KG1 (cell line): Measurements from ENCODE around the gene PROSER3.

Experiments
- DNase-seq: peaks from one replicate; lab custom pipeline; 2025; lab: John Stamatoyannopoulos, UW

The PROSER3 gene

DNA sequence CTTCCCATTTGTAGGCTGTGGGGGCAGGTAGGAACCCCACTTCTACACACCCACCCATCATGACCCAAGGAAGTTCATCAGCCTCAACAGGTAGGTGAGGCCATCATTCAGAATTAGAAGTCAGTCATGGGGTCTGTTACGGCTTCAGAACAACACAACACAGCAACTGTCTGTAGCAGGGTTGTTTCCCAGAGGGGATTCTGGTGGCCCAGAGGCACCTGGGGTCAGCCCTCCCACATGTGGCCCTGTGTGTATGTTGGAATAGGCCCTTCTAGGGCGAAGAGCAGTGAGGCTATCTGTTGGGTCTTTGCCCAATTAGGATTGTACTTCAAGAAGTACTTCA is 19.1 kb upstream of the PROSER3 start:
- DNase-seq, result no peak

DNA sequence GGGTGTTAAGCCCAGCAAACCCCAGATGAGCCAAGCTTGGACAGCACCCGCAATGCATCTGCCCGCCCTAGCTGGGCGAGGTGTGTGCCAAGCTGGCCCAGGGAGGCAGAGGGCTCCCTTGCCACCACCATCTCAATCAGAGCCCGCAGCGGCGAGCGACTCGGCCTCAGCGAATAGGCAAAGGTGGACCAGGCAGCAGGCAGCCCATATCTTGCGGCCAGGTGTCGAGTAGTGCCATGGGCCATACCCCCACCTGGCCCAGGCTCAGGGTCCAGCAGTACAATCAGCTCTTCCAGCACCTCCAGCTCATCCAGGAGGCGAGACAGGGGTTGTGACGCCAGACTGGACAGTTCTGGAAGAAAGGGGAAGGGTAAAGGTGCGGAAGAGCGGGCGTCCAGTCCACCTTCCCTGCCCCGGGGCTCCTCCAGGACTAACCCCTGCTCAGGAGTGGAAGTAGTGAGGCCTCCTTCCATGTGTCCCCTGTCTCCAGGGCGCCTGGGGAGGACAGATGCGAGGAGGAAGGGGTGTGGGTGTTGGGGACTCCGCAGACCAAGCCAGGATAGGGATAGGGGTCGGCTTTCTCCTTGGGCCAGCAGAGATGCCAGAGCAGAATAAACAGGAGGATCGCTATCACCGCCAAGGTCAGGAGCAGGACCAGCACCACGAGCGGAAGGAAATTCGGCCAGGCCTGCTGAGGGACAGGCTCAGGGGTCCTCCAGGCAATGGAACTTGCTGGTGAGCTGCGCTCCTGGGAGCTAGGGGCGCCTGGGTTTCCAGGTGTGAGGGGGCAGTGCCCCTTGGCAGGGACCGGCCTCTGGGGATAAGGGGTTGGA is 18.5 kb upstream of the PROSER3 start:
- no peak for DNase-seq

DNA sequence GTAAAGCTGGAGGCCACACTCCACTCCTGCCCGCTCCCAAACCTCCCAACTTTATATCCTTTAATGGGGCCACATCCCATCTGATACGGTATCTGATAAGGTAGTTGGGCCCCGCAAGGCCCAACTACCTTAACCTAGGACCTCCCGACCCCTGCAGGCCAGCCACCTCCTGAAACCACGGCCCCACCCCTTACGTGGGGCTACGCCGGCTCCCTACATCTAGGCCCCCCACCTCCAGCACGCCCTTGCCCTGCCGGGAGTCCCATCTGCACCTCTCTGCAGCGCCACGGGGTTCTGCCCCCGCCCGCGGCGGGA is 17.9 kb upstream of the PROSER3 start:
- no peak for DNase-seq

DNA sequence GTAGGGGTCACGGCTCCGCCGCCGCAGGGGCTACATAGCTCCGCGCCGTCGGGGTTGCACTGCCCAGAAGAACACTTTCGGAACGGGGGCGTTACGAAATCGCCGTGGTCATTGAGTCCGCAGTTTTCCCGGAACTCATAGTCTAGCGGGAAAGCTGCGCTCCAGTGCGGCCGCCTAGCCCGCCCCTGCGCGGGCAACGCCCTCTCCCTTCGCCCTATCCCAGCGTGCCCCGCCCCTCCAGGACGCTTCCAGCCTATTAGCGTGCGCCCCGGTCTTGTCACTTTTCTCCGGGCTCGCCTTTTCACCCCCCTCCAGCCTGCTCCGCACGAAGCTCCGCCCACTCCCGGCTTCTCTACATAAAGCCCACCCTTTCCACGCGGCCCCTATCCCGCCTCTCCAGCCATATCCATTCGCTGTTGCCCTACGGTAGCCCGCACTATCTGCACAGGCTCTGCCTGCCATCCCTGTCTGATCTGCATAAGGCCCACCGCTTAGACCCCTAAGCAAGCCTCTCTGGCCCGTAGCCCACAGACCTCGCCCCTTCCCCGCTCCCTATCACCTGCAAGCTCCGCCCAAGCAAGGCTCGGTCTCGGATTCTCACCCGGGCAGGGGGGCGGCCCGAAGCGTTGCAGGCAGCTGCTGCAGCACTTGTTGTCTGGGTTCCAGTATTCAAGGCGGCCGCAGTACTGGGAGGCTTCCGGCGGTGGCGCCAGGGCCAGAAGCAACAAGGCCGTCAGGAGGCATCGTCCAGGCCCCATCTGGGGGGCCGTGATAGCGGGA is 17.4 kb upstream of the PROSER3 start:
- DNase-seq, result peak; percentile 84

DNA sequence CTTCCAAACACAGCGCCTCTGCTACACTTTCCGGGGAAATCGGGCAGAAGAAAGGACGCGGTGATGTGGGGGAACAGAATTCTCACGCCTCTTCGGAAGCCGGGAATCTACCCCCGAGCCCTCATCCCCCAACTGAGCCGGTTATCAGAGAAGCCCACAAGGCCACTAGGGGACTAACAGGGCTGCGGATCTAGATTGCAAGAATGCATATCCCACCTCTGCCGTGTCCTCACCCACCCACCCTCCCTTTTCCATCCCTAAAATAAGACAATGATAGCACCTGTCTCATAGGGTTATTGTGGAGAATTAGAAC is 16.8 kb upstream of the PROSER3 start:
- no peak for DNase-seq

DNA sequence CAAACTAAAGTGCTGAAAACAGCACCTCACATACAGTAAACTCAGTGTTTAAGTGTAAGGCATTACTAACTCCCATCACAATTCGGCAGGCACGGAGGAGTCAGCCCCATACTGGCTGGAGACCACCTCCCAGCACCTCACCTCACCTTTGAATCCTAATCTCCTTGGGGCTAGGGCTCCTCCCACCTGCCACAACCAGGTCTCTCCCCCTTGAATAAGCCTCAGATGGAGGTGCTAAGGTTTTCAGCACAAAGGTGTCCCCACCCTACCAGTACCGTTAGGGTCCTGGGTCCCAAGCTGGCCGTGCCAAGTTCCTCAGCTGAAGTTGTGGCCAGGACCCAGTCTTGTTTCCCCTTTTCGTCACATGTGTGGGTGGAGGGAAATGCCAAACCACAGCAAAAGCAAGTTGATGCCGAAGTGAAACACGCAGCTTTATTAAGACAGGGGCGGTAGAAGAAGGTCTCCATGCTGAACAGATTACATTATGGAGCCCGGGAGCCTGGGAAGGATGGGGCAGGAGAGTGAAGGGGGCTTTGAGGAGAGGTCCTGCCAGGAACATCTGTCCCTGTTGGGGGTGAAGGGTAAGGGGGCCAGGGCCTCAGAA is 15.8 kb upstream of the PROSER3 start, which contains the start of gene IGFLR1:
TSS of gene IGFLR1 (minus strand) at position 332 of the 604 bp plus-strand sequence. CDS start 1,272 bp downstream, outside the sequence.
- DNase-seq, result no peak

DNA sequence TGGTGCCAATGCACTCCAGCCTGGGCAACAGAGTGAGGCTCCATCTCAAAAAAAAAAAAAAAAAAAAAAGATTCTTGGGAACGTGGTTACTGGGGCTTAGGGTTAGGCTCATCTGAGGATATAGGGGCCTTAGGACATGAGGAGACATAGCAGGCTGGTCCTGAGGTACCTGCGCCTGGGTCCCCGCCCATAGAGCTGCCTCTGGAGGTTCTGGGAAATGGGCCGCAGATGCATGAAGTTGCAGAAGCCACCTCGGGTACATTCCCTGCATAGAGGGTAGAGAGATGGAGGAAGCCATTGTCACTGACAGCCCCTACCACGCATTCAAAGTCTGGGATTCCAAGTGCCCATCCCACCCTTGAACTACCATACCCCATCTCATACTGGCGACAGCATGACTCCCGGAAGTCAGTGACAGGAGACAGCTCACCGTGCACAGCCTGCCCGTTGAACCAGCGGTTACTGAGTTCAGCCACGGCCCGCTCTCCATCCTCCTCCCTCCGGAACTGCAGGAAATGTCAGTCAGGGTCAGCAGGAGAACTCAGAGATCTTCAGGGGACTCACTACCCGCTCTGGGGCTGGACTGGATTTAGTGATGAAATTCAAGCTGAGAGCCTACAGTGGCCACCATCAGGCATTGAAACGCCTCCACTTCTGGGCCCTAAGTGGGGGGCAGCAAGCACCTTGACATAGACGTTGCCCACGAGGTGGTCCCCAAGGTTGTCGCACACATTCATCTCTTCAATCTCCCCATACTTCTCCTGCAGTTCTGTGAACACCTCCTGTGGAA is 14.1 kb upstream of the PROSER3 start:
- DNase-seq, result no peak

DNA sequence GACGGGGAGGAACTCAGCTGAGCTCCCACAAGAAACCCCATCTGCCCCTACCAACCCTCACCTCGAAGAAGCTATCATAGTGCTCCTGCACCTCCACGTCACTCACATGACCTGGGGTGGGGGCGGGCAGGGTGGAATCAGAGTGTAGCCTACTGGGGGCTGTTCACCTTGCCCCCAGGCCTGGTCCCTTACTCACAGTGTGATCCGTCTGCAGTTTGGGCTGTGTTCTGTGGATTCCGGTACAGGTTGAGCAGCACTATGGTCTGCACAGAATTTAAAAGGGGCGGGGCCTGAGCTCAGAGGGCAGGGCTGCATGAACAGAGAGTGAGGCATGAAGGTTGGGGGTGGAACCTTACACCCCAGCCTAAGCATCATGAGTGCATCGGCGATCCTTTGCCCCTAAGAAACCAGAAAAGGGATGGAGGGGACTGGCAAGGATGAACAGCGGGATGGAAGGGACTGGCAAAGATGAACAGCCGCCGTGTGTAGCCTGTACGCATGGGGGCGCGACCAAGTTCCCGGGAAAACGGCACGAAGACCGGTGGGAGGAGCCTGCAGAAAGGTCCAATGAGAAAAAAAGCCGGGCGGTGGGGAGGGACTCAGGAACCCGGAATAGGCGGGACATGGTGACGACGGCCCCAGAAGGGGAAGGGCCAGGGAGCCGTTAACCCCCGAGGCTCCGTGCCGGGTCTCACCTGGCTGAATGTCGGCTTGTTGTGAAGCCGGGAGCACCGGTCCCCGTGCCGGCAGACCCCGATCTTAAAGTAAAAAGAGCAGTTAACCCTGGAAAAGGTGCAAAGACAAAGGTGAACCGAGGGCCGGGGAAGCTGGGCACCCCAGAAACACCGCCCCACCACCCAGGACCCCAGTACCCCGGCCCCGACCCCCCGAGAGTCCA is 13.3 kb upstream of the PROSER3 start:
- peak; percentile 49 for DNase-seq

DNA sequence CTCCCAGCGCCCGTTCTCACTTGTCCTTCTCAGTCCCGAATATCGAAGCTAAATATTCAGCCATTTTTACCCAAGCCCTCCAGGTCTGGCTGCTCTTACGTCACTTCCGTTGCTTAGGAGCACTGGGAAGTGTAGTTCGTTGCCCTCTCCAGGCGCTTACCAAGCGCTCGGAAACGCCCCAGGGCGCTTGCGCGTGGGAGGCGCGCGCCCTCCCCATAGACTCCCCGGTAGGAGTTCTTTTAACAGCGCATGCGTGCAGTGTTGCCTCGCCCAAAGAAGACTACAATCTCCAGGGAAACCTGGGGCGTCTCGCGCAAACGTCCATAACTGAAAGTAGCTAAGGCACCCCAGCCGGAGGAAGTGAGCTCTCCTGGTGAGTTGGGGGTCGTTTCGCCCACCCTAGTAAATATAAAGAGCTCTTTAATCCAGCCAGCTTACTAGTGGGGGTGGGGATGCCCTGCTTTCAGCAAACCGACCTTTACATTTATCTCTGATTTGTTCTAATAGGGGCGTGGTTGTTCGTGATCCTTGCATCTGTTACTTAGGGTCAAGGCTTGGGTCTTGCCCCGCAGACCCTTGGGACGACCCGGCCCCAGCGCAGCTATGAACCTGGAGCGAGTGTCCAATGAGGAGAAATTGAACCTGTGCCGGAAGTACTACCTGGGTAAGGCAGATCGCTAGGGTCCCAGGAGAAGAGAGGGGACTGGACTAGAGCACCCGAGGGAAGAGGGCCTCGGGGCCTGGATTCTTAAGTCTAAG is 12.5 kb upstream of the PROSER3 start, which contains the start of the genes PSENEN and U2AF1L4:
TSS of gene PSENEN (plus strand) at position 324 of the 759 bp plus-strand sequence. CDS start at position 604, 280 bp downstream.
TSS of gene U2AF1L4 (minus strand) at position 91 of the 759 bp plus-strand sequence. CDS start at position 64, 27 bp downstream.
- DNase-seq, result peak; percentile 95

DNA sequence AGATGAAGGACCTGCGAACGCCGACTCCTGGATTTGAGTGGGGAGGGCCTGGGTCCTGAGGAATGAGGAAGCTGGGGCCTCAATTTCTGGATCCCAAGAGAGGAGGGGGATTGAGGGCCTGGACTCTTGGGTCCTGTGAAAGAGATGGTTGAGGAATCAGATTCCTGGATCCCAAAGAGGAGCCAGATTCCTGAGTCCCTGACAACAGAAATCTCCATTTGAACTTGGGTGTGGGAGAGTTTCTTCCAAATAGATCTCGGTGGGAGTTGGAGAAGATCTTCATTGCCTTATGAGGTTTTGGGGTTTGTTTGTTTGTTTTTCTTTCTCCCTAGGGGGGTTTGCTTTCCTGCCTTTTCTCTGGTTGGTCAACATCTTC is 11.9 kb upstream of the PROSER3 start:
- no peak for DNase-seq

DNA sequence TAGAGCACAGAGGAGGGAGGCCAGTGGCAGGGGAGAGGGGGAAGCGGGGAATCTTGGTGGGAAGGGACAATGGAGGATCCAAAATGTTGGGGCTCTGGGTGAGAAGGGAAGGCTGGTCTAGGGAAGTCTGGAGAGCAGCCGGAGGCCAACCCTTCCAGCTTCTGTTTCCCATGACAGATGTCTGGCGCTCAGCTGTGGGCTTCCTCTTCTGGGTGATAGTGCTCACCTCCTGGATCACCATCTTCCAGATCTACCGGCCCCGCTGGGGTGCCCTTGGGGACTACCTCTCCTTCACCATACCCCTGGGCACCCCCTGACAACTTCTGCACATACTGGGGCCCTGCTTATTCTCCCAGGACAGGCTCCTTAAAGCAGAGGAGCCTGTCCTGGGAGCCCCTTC is 11.4 kb upstream of the PROSER3 start:
- no peak for DNase-seq

DNA sequence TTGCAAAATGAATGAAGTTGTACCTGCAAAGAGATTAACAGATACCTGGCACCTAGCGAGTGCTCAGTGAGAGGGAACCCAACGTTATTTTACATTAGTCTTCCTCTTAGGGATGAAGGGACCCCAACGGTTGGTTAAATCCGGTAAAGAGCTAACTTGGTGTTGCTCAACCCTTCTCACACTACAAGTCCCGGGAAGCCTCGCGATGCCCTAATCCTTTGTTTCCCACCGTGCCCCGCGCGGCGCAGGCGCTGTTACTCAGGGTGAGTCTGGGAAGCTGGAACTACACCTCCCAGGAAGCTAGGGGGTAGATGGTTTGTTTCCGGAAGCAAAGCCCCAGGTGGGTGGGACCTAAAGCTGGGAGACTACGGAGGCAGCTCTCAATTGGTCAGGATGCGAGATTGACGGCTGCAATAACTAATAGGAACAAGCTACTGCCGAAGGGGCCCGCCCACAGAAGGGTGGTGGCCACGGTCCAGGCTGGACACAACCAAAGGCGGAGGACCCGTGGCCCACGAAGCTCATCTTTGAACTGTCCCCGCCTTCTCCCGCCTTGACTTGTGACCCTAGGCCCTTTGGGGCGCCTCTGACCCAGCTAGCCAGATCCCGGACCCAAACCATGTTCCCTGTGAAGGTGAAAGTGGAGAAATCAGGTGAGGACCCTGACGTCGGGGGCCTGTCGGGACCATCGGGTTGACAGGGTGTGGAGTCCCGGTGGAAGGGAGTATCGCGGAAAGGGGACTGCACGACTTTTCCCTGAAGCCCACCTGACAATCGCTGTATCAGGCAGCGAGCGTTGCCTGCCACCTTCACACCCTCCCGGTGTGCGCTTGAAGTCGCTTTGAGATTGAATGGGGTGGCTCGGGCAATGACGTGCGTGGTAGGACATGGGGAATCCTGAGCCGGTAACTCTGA is 9.6 kb upstream of the PROSER3 start, which contains the start of gene LIN37:
TSS of gene LIN37 (plus strand) at position 471 of the 915 bp plus-strand sequence. CDS start at position 620, 149 bp downstream.
- peak; percentile 96 for DNase-seq

DNA sequence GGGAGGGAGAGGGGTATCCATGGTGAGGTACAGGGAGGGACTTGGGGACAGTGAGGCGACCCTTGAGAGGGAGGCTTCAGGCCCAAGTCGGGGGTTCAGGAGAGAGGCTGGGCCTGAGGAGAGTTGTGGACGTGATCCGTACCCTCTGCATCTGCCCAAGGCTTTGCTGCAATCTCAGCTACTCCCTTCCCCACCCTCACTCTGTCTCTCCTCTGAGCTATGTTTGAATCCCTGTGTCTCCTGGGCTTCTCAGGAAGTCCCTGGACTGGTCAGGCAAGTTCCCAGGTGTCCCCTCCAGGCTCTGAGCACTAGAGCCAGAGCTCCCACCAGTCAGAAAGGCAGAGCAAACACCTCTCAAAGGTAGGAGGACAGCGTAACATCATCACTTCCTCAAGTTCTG is 7.8 kb upstream of the PROSER3 start:
- DNase-seq, result no peak

DNA sequence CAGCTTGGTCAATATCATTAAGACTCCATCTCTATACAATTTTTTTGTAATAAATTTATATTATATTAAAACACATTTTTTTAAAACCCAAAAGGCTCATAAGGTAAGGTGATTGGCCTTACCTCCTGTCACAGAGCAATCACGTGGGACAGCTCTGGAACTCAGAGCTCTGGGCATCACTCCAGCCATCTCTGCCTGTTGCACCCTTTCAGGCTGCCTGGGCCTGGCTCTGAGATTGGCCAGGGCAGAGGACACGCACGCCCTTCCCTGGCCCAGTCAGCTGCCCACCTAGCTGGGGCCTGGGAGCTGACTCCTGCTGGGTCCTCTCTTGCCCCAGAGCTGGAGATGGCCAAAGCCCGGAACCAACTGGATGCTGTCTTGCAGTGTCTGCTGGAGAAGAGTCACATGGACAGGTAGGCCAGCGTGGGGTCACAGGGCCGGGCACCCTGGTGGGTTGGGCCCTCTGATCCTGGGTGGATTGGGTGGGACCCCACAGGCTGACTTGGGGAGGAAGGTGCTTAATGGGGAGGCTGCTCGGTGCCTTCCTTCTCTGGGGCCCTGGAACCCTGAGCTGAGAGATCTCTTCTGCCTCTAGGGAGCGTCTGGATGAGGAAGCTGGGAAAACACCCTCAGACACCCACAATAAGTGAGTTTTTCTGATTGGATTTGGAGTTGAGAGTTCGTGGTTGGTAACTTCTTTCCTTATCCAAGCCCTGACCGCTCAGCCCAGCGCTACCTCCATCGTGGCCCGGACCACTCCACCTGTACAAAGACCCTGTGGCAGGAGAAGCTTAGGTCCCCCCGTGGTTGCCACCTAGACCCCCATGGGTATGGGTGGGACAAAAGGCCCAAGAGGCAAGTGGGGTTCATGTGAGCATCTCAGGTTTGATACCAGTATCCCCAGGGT is 5.9 kb upstream of the PROSER3 start:
- DNase-seq, result no peak

DNA sequence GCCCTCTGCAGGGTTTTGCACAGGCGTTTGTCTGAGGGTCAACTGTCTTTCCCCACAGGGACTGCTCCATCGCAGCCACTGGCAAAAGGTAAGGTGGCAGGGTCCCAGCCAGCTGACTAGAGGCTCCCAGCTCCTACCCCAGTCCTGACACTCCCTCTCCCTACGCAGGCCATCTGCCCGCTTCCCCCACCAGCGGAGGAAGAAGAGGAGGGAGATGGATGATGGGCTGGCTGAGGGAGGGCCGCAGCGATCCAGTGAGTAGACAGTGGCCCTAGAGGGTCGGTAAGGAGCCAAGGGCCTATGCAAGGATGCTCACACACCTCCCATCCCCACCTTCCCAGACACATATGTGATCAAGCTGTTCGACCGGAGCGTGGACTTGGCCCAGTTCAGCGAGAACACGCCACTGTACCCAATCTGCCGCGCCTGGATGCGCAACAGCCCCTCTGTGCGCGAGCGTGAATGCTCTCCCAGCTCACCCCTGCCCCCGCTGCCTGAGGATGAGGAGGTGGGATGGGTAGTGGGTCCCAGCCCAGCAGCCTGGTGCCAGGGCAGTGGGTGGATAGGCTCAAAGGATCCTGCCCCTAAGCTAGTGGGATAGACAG is 5.1 kb upstream of the PROSER3 start:
- DNase-seq, result no peak

DNA sequence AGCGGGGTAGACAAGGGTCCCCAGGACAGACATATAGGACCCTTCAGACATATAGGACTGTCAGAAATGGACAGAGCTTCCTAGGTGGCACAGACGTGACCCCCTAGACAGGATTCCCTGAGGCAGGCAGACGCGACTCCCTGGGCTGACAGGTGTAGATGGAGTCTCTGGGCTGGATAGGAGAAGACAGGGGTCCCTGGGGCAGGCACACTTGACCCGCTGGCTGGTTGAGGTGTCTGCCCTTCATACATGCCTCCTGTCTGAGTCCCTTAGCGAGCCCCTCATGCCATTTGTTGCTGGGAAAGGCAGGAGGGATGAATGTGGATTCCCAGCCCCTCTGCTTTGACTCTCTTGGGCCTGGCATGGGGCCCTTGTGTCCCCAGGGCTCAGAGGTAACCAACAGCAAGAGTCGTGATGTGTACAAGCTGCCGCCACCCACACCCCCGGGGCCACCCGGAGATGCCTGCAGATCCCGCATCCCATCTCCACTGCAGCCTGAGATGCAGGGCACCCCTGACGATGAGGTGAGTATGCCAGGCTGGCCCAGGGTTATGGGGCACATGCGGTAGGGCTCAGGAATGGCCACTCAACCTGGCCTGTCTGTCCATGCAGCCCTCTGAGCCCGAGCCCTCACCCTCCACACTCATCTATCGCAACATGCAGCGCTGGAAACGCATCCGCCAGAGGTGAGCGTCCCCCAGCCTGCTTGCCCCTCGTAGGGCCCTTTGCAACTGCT is 4.2 kb upstream of the PROSER3 start:
- DNase-seq, result no peak
